OCI-LY7 (cell line): ENCODE measurements around the gene KCNC1.

ENCODE experiments used
- EZH2phosphoT487 ChIP-seq: fragments of 200-600 bp; sonication (generic); IDR thresholded peaks from 2 replicates; pipeline ENCODE4 v1.6.1; 2018; ENCODE audit warnings: low read depth, borderline replicate concordance, mild to moderate bottlenecking, mixed run types, antibody characterized with exemption, low read length, moderate library complexity, mixed read lengths
- TF ChIP-seq, protein P1 (sequence below): fragments of 200-600 bp; sonication (generic); conservative IDR thresholded peaks from 2 replicates; pipeline ENCODE4 v1.5.1; 2014; ENCODE audit warnings: mild to moderate bottlenecking, antibody characterized with exemption, low read length, moderate library complexity, mixed read lengths

DNA sequence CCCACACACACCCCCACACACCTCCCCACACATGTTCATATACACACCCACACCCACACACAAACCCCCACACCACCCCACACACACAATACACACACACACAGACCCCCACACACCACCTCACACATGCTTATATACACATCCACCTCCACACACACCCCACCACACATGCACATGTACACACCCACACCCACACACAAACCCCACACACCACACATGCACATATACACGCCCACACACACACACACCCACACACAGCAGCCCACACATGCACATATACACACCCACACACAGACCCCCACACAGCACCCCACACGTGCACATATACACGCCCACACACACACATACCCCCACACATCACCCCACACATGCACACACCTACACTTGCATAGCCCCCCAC lies 29.1 kb downstream of the KCNC1 start:
- TF ChIP-seq, protein P1, sequence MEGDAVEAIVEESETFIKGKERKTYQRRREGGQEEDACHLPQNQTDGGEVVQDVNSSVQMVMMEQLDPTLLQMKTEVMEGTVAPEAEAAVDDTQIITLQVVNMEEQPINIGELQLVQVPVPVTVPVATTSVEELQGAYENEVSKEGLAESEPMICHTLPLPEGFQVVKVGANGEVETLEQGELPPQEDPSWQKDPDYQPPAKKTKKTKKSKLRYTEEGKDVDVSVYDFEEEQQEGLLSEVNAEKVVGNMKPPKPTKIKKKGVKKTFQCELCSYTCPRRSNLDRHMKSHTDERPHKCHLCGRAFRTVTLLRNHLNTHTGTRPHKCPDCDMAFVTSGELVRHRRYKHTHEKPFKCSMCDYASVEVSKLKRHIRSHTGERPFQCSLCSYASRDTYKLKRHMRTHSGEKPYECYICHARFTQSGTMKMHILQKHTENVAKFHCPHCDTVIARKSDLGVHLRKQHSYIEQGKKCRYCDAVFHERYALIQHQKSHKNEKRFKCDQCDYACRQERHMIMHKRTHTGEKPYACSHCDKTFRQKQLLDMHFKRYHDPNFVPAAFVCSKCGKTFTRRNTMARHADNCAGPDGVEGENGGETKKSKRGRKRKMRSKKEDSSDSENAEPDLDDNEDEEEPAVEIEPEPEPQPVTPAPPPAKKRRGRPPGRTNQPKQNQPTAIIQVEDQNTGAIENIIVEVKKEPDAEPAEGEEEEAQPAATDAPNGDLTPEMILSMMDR: no peak
- no peak for TF ChIP-seq EZH2phosphoT487
